GM21529 (cell line): ENCODE measurements around the gene C22orf23.
"Not testable (repeated sequence)": the region's sequence is repeated elsewhere in the genome, so short reads cannot be mapped to it uniquely, and the experiment has no call there.

Source experiments
- ATAC-seq: cut with Tn5 transposase; IDR thresholded peaks from one replicate; pipeline ENCODE4 v1.9.1; 2021; ENCODE audit not compliant: unreplicated experiment

C22orf23 gene

GRCh38 chr22:37957232-37957631, 3.8 kb upstream of the C22orf23 start:
- no peak for ATAC-seq

DNA sequence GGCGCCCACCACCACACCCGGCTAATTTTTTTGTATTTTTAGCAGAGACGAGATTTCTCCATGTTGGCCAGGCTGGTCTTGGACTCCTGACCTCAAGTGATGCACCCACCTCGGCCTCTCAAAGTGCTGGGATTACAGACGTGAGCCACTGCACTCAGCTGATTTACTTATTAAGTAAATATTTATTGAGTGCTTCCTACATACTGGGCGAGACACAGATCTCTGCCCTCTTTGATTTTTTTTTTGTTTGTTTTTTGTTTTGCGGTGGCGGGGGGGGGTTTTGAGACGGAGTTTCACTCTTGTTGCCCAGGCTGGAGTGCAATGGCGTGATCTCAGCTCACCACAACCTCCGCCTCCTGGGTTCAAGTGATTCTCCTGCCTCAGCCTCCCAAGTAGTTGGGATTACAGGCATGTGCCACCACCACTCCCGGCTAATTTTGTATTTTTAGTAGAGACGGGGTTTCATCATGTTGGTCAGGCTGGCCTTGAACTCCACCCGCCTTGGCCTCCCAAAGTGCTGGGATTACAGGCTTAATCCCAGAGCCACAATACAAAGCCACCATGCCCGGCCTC, 2.5 kb upstream of the C22orf23 start:
- not testable (repeated sequence) for ATAC-seq

DNA sequence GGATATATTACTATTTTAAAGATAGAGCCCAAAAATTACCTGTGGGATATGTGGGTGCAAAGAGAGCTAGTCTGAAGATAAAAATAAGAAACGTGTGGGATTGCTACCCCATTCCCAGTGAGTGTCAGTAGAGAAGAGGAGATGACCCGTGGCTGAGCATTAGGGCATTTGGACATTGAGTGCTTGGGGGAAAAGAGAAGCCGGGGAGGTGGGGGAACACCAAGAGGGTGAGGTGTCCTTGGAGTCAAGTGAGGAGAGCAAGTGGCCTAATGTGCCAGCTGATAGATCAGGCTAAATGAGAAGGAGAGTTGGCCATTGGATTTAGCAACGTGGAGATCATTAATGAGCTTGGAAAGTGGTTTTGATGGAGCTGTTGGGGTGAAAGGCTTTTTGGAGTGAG, 1.3 kb upstream of the C22orf23 start:
- no peak for ATAC-seq

DNA sequence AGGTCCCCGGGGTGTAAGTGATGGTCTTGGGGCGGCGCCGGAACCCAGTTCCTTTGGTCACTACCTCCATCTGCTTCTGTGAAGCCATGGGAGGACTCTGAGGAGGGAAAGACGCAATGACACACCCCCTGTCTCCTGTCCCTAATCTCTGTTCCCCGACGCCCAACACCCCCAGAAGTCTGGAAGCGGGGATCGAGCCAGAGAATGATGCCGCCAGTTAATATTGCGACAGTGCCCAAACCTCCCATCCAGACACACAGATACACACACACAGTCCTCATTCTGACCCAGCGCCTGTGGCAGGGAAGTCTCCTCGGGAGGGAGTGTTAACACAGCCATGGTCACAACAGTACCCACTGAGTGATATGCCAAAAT, 352 bp downstream of the C22orf23 start:
- peak; percentile 33 for ATAC-seq

- not testable (repeated sequence) for ATAC-seq
These were observed 772 bp downstream of the C22orf23 start for GRCh38 chr22:37952629-37953028.

- no peak for ATAC-seq
These were observed 2.1 kb downstream of the C22orf23 start for GRCh38 chr22:37951305-37951704.

GRCh38 chr22:37947142-37947795, 6.1 kb downstream of the C22orf23 start:
- not testable (repeated sequence) for ATAC-seq

GRCh38 chr22:37944423-37944822, 9.0 kb downstream of the C22orf23 start:
- ATAC-seq, result not testable (repeated sequence)

GRCh38 chr22:37943825-37944198, 9.6 kb downstream of the C22orf23 start:
- no peak for ATAC-seq

DNA sequence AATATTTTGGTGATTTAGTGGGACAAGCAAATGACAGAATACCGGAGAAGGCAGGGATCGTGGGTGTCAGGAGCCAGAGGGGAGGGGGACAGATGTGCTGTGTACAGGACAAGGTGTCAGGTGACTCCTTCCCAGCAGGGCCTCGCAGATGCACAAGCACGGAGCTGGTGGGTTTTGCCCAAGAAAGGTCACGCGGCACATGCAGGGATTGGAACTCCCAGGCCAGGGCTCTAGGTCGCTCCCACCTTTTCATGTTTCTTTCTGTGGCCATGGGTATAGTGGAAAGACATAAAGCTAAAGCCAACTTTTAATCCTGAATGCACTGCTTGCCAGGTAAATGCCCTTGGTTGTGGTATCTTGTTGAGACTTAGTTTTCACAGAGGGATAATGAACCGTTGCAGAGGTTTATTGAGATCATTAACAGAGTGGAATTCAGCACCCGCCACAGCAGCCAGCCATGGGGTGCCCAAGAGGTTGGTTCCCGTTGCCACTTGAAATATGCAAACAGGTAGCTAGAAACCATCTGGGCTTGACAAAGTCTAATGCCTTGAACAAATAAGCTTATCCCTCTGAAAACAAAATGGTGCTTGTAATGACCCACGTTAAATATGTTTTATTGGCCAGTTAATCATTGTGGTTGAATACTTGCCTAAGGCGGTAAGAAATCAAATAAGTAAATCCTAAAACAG, 10.1 kb downstream of the C22orf23 start:
- ATAC-seq, result no peak

DNA sequence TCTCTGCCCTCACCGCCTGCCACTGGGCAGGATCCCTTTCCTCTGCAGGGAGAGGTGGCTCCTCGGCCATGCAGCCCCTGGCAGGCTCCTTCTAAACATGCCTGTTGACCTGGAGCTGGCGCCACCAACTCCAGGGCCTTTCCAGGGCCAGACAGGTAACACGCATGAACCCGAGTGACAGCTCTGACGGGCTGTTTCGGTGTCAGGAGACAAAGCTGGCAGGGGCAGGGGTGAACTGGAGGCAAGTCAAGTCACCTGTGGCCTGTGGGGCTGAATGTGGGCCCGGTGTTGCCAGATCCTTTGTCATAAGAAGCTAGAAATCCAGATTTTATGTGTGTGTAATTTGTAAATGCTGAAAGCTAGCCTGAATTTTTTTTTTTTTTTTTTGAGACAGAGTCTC, 11.3 kb downstream of the C22orf23 start:
- no peak for ATAC-seq

- no peak for ATAC-seq
These were observed 12.6 kb downstream of the C22orf23 start for GRCh38 chr22:37940698-37941376.

DNA sequence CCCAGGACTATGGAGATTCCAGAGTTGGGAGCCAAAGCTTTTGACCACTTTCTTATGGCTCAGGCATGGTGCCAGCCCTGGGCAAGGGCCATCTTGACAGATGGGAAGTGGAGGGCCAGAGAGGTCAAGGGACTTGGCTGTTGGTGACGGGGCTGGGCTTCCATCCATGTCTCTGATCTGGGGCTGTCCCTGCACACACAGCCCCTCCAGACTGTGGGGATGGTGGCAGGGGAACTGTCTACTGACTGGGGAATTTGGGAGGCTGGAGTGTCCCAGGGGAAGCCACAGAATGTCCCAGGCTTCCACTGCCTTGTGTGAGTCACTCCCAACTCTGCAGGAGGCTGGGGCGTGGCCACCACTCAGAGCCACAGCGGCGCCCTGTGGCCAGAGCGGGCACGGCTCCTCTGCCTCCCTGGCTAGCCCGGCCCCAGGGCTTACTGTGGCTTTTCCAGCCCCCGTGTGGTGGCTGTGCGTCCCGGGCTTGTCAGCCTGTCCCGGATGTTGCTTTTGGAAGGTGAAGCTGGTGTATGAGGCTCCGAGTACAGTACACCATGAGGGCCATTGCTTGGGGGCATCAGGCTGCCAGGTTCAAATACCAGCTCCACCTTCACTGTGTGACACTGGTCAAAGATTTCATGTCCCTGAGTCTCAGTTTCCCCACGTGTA, 19.6 kb downstream of the C22orf23 start:
- peak; percentile 71 for ATAC-seq

DNA sequence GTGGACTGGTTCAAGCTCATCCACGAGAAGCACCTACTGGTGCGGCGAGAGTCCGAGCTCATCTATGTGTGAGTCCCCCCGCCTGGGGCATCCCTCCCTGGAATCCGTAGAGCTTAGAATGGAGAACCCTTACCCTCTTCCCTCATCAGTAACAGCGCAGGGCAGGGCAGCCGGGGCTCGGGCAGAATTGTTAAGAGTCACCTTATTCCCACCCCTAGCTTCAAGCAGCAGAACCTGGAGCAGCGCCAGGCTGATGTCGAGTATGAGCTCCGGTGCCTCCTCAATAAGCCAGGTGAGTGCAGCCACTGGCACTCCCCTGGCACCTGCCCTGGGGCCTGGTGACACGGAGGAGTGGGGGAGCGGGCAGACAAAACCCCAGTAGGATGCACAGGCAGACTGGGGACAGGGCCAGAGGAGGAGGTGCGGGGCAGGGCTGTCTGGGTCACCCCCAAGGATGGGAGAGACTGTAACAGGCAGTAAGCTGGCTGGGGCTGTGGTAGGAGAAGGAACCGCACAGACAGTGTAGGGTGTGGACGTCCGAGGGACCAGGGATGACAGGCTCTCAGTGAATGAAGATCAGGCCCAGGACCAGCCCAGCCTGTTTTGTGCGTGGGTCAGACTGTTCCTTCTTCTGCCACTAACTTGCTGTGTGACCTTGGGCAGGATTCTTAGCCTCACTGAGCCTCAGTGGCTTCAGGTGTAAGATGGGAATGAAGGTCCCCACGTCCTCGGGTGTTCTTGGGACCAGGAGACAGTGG, 20.4 kb downstream of the C22orf23 start:
- no peak for ATAC-seq

- no peak for ATAC-seq
These were observed 21.0 kb downstream of the C22orf23 start for GRCh38 chr22:37932401-37932800.

- no peak for ATAC-seq
These were observed 21.5 kb downstream of the C22orf23 start for GRCh38 chr22:37931893-37932389.

DNA sequence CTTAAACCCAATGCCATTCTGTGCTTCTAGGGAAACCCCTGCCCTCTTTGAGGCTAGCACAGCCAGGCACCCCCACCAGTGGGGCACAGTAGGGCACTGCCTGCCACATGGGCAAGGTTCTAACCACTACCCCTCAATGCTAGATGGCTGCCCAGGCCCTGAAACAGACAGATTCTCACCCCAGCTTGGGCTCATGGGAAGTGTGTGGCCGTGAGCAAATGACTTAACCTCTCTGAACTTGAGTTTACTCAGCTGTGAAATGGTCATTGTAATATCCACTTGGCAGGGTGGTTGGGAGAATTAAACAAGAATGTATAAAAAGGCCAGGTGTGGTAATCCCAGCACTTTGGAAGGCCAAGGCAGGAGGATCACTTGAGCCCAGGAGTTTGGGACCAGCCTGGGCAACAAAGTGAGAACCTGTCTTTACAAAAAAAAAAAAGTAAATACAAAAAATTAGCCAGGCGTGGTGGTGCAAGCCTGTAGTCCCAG, 22.4 kb downstream of the C22orf23 start:
- ATAC-seq, result no peak

DNA sequence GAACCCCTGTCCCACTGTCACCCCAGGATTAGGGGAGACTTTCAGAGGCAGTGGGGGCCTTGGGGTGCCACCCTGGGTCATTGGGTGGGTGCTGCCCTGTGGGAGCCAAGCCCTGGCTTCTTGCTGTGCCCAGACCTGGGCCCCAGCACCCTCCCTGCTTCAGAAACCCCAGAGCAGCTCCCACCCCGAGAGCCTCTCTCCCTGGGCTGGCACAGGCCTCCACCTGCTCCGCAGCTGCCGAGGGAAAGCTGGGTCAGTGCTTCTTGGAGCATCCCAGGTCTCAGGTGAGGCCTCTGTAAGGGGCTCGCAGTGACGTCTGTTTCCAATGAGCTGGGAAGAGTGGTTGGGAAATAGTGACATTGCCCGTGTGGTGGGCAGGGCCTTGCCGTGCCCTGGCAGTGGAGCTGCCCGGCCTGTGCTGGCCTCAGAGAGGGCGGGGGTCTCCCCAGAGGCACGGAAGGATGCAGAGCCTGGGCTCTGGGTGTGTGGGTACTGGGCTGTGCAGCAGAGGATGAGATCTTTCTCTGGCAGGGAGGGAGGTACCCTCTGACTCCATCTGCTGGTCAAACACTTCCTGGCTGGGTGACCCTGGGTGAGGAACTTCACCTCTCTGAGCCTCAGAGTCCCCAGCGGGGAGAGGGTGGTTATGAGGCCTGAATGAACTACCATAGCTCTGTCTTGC, 23.0 kb downstream of the C22orf23 start:
- ATAC-seq, result no peak

DNA sequence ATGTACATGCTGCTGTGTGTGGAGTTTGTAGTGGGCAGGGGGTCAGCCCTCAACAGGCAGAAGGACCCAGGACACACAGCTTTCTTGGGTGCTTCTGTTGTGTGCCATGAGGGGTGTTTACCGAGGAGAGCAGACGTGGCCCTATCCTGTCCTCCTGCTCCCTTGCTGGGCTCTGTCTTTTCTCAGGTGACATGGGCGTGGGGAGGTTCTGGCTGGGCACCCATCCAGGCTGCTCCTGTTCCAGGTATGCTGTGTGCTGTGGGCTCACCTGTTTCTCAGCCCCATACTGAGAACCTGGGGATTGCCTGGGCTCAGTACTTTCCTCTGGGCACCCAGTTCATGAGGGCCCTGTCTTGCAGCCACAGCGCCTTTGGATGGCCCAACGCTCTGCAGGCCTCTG, 24.0 kb downstream of the C22orf23 start:
- ATAC-seq, result no peak

- ATAC-seq, result no peak
These were observed 25.8 kb downstream of the C22orf23 start for GRCh38 chr22:37927637-37927936.
